Psoas muscle (tissue), 8 donors: ENCODE results near the gene TSC2. TPM values are rescaled to one million over a fixed set of nuclear protein-coding genes. Genes with fewer than 3 reads are reported as not detected.

ENCODE experiments used
- ATAC-seq, 4 donors: fragments of 200-7000 bp; cut with Tn5 transposase; one replicate each; pipeline ENCODE4 v1.9.1; 2020; ENCODE audit warnings: moderate library complexity in 3 of 4, mild to moderate bottlenecking in 2 of 4
- DNase-seq, 2 donors: peaks; one replicate each; pipeline ENCODE4 v3.0.0-alpha.2; 2020
- H3K27ac ChIP-seq: fragments of 200-600 bp; one replicate; pipeline ENCODE4 v1.8.0; 2022
- H3K27me3 ChIP-seq, 3 donors: fragments of 200-600 bp in 1 of 3; one replicate each; pipeline versions ENCODE4 v1.6.1 to v1.8.0; 2013 to 2022; ENCODE audit warnings: low read length in 2 of 3, mild to moderate bottlenecking in 2 of 3, moderate library complexity in 1 of 3; ENCODE audit not compliant: insufficient read depth in 3 of 3
- H3K36me3 ChIP-seq, 2 donors: fragments of 200-600 bp in 1 of 2; one replicate each; pipeline versions ENCODE4 v1.6.1 to v1.8.0; 2013 to 2022; ENCODE audit warnings: low read depth in 1 of 2, mild to moderate bottlenecking in 1 of 2, moderate library complexity in 1 of 2; ENCODE audit not compliant: insufficient read depth in 1 of 2
- H3K4me1 ChIP-seq: fragments of 200-600 bp; one replicate; pipeline ENCODE4 v1.8.0; 2022
- H3K4me3 ChIP-seq: fragments of 200-600 bp; one replicate; pipeline ENCODE4 v1.8.0; 2022; ENCODE audit warnings: mild to moderate bottlenecking
- H3K9me3 ChIP-seq: fragments of 200-600 bp; one replicate; pipeline ENCODE4 v1.8.0; 2022
- WGBS, 3 donors: extraction: QIAGEN DNeasy Blood & Tissue Kit; methylation state at CpG; one replicate each; pipeline versions ENCODE4 v1.1.6 to v1.1.7; 2013; 5-methylcytosine and 5-hydroxymethylcytosine counted together
- intact Hi-C, 2 donors: fragments of 100-400 bp; cut with DNase I; formaldehyde crosslinking; loops; one replicate each; pipeline versions ENCODE4 v1.11.0 to v1.14.2; 2022
- polyA plus RNA-seq, 3 donors: library from polyadenylated mRNA; stranded (reverse); fragments of 200-250 nt; gene quantifications; one replicate each; pipeline ENCODE4 v1.2.3, GENCODE V29; 2013
- total RNA-seq, 4 donors: library from RNA; stranded (reverse); fragmentation: NEBNext Ultra II Directional in 2 of 4; extraction: Animal tissue kit (Norgen Biotek cat#: 25700) in 2 of 4; gene quantifications; one replicate each; pipeline versions ENCODE4 v1.2.1 to v1.2.4, GENCODE V29; 2021 to 2023
- TF ChIP-seq, protein P1 (sequence below): fragments of 200-600 bp; IDR thresholded peaks from one replicate; pipeline ENCODE4 v1.8.0; 2022; ENCODE audit warnings: antibody characterized with exemption
- donor health status: healthy with polysubstance abuse.
- donor health status: DM: no; HTN: no; CAD: no; lungs with moderate emphysema.
- donor health status: Bipolar disorder and iron deficiency.
- donor health status: healthy.
- donor health status: DM: yes; HTN: yes; CAD: no.
- donor health status: DM: no; HTN: no; CAD: no.
- donor health status: DM: no; HTN: no; CAD: no.
- donor health status: DM: yes; HTN: yes; CAD: no.

TSC2 gene
- total and polyA plus RNA-seq, 7 donors, result 27.8 to 89.9 (median 60.8) TPM

DNA sequence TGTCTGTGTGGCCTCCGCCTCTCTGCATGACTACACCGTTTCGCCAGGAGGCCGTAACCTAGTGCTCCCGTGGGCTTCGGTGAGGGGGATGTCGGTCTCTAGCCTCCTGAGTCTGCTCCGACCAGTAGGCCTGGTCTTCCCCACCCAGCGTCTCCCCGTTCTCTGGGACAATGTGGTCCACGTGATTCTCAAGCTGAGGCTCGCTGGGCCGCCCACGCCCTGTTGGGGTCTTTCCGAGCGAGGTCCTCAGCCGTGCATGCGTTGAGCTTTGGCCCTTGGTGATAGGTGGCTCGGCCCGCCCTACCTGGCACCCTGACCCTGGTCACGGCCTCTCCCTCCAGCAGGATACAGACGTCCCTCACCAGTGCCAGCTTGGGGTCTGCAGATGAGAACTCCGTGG is 30.9 kb downstream of the TSC2 start:
- no peaks in the 10 kb centered on the region for H3K4me1 ChIP-seq
- no peak overlapping the region for H3K4me3 ChIP-seq
- TF ChIP-seq, protein P1, sequence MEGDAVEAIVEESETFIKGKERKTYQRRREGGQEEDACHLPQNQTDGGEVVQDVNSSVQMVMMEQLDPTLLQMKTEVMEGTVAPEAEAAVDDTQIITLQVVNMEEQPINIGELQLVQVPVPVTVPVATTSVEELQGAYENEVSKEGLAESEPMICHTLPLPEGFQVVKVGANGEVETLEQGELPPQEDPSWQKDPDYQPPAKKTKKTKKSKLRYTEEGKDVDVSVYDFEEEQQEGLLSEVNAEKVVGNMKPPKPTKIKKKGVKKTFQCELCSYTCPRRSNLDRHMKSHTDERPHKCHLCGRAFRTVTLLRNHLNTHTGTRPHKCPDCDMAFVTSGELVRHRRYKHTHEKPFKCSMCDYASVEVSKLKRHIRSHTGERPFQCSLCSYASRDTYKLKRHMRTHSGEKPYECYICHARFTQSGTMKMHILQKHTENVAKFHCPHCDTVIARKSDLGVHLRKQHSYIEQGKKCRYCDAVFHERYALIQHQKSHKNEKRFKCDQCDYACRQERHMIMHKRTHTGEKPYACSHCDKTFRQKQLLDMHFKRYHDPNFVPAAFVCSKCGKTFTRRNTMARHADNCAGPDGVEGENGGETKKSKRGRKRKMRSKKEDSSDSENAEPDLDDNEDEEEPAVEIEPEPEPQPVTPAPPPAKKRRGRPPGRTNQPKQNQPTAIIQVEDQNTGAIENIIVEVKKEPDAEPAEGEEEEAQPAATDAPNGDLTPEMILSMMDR, result no peak
- intact Hi-C loops, result no loop called here
- no peaks in the 10 kb centered on the region for H3K27me3 ChIP-seq
- ATAC-seq (no peak), DNase-seq (no peak)
- H3K27ac ChIP-seq, result no peak overlapping the region
- H3K36me3 ChIP-seq, result peaks cover 0 to 99% of the 10 kb centered on the region in 2 donors
- no peaks in the 10 kb centered on the region for H3K9me3 ChIP-seq
- WGBS, 3 donors, result 93 to 95% (median 94%) methylated on average over 23 of the region's 23 CpGs

DNA sequence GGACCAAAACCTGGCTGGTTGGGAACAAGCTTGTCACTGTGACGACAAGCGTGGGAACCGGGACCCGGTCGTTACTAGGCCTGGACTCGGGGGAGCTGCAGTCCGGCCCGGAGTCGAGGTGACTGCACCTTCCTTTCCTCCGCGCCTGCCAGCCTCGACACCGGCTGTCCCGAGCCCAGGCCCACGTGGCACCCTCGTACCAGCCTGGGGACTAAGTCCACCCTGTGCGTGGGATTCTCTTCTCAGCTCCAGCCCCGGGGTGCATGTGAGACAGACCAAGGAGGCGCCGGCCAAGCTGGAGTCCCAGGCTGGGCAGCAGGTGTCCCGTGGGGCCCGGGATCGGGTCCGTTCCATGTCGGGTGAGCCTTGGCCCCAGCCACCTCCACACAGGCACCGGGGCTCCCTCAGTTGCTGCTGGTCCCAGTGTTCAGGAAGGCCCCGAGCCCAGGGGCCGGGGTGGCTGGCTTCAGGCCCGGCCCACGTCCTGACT is 31.6 kb downstream of the TSC2 start:
- WGBS, 3 donors, result 89 to 92% (median 92%) methylated on average over 30 of the region's 30 CpGs
- Histone ChIP-seq H3K27ac (no peak overlapping the region), H3K9me3 (no peaks in the 10 kb centered on the region), H3K36me3 (peaks cover 0 to 99% of the 10 kb centered on the region in 2 donors), H3K4me3 (no peak overlapping the region), H3K27me3 (no peaks in the 10 kb centered on the region), H3K4me1 (no peaks in the 10 kb centered on the region)
- ATAC-seq, result no peak
- TF ChIP-seq, protein P1, result no peak
- intact Hi-C loops, result no loop called here
- DNase-seq, result no peak

DNA sequence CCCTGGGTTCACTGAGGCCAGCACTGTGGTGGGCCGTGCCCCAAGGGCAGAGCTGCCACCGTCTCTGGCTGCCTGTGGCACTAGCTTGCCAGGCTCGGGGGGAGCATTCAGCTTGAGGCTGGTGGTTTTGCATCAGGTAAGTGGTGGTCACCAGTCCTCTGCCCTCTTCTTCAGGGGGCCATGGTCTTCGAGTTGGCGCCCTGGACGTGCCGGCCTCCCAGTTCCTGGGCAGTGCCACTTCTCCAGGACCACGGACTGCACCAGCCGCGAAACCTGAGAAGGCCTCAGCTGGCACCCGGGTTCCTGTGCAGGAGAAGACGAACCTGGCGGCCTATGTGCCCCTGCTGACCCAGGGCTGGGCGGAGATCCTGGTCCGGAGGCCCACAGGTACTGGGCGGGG is 32.2 kb downstream of the TSC2 start:
- Histone ChIP-seq H3K4me3 (no peak overlapping the region), H3K27me3 (no peaks in the 10 kb centered on the region), H3K9me3 (no peaks in the 10 kb centered on the region), H3K36me3 (peaks cover 0 to 99% of the 10 kb centered on the region in 2 donors), H3K27ac (no peak overlapping the region), H3K4me1 (no peaks in the 10 kb centered on the region)
- no peak for DNase-seq
- WGBS, 3 donors, result 85 to 92% (median 91%) methylated on average over 16 of the region's 16 CpGs
- ATAC-seq, result no peak
- TF ChIP-seq, protein P1, result no peak
- intact Hi-C loops, result no loop called here

DNA sequence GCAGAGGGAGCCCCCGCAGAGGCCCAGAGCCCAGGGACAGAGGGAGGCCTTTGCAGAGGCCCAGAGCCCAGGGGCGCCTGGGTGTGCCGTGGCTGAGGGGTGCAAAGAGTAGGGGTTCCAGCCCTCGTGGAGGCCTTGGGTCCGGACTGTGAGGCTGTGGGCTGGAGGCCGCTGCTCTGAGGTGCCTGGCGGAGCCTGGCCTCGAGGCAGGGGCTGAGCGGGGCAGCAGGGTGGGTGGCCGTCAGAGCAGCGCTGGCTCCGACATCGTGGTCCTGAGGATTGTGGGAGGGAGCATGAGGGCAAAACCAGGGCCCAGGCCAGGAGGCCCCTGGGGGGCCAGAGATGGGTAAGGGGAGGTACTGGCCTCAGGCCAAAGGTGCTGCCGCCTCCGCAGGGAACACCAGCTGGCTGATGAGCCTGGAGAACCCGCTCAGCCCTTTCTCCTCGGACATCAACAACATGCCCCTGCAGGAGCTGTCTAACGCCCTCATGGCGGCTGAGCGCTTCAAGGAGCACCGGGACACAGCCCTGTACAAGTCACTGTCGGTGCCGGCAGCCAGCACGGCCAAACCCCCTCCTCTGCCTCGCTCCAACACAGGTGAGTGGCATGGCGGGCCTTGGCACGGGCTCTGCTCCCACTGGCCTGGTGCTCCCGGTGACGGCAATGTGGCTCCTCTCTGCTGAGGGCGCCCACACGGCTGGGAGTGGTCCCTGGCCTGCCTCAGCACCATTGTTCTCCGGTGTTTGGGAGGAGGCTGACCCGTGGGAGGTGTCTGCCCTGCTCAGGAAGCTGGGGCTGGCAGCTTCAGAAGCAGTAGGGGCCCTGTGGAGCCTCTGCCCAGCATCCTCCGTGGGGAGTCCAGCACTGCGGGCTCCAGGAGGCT is 33.7 kb downstream of the TSC2 start:
- Histone ChIP-seq H3K4me1 (no peaks in the 10 kb centered on the region), H3K4me3 (no peak overlapping the region), H3K9me3 (no peaks in the 10 kb centered on the region), H3K27ac (no peak overlapping the region), H3K27me3 (no peaks in the 10 kb centered on the region), H3K36me3 (peaks cover 0 to 99% of the 10 kb centered on the region in 2 donors)
- TF ChIP-seq, protein P1, result no peak
- intact Hi-C loops, result no loop called here
- 84 to 88% (median 85%) methylated on average over 35 of the region's 35 CpGs for WGBS, 3 donors
- ATAC-seq (no peak), DNase-seq (no peak)
